Hypothalamus (tissue), 51 donors: ENCODE results near the gene STARD13.
A peak's percentile ranks its signal among the peaks of the same experiment; 100 is the strongest.

Experiments used
- DNase-seq, 51 donors: peaks; one replicate each; lab custom pipeline; 2025; lab: John Stamatoyannopoulos, UW

The STARD13 gene

DNA sequence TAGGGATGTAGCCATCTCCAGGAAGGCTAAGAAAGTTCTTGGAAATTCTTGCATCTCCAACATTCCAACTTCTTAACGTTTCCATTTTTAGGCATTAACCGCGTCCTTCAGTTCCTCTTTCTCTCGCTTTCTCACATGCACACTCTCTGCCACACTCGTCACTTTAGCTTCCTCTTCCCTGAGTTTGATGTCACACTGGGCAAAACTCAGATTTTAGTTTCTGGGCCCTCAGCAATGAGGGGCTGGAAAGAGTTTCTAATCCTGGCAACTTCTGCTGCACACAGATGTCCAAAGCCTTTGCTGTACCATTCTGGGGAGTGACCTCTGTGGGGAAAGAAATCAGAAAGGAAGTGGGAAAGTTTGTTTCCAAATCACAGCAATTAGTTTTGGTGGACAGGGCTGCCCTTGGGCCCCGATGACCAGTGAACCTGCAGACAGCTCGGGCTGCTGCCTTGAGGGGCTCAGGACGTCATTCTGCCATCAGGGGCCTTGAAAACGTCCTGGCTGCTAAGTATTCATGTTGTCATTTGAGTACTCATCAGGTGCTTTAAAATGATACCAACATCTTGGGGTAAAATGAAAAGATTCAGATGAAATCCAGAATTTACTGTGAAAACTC lies 180.1 kb downstream of the STARD13 start:
- peak in 3 of 51 donors; percentile 4 to 26 (median 7) for DNase-seq

DNA sequence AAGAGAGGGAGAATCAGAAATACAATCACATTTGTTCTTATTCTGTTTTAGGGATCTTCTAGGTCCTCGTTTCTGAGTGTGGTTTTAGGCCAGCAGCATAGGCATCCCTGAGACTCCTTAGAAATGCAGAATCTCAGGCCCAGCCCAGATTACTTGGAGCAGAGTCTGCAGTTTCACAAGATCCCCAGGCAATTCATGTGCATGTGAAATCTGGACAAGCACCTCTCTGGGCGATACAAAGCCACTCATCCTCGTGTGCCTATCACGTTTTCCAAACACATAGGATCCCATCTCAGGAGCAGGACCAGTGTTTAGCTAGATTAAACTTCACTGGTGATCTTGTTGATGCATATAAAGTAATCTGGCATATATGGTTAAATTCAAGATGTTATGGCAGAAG lies 182.1 kb downstream of the STARD13 start:
- DNase-seq = no peak

DNA sequence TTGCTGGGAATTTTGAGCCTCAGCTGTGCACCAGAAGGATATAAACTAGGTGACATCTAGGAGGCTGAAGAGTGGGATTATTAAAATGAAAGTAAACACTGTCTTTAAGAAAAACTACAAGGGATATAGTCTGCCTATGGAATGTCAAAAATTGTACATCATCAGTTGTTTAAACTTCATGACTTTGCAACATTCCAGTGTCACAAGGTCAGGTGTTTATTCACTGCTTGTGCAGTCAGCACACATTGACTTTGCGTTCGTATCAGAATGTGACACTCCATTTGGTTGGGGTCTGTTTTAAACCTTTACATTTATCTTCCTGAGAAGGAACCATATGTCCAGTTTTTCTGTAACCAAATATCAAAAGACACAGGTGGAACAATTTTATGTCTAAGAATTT lies 183.7 kb downstream of the STARD13 start:
- no peak for DNase-seq

DNA sequence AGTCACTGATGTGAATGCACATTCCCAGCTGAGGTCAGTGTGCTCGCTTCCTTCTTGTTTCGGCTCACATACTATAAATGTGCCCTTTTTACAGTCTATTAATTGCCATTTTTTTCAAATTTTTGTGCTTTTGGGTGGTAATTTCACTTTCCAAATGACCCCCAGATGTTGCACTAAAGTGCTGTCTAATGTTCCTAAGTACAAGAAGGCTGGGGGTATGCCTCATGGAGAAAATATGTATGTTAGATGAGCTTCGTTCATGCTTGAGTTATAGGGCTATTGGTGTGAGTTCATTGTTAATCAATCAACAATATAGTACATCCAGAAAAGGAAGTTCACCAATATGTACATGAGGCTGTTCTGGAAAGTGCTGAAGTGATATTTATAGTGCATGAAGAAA lies 184.7 kb downstream of the STARD13 start:
- DNase-seq = no peak

DNA sequence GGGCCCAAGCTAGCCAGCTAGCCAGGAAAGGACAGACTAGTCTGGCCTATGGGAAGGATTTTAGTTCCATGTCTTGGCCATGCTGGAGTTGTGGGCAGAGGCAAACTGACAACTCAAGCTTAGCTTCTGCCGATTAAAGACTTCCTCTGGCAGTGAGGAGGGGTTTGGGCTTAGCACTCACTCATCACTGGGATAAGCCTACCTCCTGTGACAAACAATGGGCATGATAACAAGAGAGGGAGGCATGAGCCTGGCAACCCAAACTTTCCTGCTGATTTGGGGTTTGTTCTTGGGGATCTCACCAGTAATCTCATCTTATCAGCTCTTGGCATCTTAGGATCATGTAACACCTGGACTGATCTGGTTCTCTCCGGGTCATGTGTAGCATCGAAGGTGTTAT lies 185.7 kb downstream of the STARD13 start:
- DNase-seq = no peak

DNA sequence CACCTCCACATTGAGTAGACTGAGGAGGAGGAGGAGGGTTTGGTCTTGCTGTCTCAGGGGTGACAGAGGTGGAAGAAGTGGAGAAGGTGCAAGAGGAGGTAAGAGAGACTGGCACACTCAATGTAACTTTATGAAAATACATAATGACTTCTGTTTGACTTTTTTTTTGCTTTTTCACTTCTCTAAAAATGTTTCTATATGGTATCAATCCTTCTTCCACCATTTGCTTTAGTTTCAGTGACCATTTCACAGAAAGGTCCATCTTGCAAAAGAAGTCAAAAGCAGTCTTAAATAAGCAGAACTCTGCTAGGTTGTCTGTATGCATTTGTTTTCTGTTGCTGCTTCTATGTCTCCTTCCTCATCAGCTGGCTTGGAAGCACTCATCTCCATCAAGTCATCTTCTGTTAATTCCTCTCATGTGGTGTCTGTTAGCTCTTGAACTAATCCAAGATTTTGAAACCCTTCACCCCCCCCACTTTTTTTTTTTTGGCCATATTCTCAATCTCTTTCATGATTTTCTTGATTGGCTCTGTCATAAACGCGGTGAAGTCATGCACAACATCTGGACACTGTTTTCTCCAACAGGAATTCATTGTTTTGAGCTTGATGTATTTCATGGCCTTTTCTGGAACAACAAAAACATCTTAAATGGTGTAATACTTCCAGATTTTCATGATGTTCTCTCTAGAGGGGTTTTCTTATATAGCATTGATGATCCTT lies 188.5 kb downstream of the STARD13 start:
- DNase-seq = no peak

DNA sequence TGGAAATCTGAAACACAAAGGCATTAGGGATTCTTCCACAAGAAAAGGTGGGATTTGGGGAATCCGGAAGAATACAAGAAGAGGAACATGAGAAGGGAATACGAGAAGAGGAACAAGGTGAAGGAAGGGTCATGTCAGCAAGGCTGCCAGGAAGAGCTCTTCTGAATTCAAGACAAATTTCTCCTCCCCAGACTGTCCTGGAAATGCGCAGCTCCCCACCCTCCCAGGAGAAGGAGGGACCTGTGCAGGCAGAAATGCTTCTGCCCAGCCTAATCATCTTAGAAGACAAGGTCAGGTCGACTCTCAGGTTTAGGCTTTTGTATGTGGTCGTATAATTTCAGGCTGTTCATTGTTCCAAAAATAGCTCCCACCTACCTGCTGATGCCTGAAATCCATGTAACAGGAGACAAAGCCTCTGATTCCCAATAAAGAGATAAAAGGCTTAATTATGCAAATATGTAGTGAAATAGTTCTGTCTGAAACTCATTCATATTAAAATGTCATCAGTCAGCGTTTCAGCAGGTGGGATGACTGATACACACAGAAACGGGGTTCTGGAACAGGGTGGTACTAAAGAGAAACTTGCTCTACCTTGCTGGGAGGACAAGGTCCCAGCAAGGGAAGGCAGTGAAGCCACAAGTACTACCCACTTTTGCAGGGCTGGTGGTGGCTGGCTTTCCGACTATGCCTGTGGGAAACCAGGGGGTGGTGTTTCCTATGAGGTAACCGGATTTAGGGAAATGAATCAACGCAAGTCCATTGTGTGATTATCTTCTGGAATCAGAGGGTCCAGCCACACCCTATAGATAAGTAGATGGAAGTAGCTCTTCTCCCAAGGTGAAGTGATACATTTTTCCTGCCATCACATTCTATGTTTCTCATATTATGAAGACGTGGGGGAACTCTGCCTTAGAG lies 193.2 kb downstream of the STARD13 start:
- DNase-seq = peak in 1 of 51 donors; percentile 55

DNA sequence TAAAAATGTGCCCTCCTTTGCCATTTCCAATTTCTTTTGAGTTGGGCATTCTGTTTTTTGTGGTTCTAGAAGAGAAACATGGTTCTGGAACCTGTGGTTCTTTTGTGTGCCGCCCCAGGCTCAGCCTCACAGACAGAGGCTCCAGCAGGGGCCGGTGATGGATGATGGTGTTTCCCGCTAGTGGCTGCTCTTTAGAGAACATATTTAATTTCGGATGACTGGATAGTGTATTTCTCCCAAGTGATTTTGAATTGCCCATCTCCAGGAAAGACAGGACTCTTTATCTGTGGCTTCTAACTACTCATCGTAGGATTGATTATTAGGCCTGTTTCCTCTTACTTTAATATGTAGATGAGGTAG lies 194.2 kb downstream of the STARD13 start:
- DNase-seq = no peak

DNA sequence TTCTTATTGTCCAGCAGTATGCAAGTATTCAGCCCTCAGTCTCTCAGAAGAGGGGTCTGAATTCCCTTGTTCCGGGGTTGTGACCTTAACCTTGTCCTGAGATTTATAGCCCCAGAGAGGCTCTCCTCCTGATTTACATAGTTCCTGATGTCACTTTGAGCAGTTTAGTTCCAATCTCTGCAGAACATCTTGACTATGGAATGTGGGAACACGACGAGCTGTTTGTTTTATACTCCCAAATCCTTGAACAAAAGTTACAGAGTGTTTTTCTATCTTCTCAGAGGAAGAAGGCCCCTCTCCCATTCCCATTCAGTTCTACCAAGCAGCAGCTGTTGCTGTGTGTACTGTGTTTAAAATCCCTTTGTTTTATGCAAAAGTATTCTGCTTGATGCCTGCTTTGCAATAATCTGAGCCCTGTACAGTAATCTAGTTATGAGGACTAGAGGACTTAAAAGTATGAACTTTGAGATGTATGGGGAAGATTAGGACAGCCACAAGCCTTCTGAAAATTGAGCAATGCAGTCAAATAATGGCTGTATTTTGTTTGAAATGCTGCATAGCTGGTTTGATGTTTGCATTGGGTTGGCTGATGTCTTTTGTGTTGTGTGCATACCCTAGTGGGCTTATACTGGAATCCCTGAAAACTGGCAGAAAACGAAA lies 194.7 kb downstream of the STARD13 start:
- DNase-seq = no peak

DNA sequence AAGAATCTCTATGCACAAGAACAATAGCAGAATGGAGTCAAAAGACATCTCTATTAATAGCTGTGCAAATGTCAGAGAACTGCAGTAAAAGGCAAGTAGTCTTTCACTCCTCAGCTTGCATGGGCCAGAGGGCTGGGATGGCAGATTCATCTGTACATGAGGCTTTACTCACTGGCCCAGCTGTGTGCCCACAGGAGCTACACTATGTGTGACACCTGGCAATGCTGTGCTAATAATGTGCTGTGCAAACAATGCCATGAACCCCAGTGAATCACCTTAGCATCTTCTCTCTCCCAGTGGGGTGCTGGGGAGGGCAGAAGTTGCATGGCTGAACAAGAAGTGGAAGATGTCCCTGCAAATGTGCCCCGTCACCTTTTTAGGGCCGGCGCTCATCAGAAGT lies 196.2 kb downstream of the STARD13 start:
- DNase-seq = no peak

DNA sequence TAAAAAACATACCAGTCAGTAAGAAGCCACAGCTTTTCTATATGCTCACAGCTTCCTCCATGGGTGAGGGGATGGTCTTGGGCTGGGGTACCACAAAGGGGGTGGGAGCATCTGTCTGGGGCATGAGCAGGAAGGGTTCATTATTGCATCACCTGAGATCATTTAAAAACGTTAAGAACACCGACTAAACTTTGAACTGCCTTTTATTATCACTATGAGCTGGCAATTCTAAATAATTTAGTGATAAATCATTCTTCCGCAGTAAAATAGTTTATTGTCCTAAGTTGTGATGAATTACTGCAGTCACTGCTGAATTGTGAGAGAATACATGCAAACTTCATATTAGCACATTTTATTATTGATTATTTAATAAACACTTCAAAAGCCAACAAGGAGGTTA lies 197.8 kb downstream of the STARD13 start:
- DNase-seq = no peak

DNA sequence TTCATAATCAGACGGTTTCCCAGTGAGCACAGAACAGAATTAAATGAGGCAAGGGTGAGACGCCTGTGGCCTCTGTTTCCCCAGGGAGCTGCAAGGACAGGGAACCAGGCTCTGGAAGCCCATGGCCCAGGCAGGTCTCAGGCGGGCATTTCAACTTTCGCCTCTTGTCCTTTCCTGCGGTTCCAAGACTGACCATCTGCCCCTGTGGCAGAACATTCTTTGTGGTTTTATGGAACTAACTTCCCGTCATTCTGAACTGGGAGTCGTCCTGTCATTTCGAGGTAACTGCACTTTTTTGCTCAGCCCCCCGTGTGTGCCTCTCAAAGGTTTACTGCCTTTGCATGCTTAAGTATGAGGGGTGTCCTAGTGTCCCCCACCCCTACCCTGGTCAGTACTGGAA lies 198.5 kb downstream of the STARD13 start:
- DNase-seq = no peak

DNA sequence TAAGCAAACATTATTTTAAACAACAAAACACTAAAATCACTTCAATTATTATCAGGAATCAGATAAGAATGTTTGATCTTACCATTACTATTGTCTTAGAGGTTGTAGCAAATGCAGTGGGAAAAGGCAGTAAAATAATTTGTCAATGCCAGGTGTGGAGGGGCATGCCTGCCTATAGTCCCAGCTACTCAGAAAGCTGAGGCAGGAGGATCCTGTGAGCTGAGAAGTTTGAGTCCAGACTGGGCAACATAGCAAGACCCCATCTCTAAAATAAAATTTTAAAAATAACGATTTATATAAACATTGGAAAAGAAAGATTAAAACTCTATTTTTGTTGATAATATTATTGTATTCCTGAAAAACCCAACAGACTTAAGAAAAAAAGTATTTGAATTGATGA lies 202.5 kb downstream of the STARD13 start:
- no peak for DNase-seq

DNA sequence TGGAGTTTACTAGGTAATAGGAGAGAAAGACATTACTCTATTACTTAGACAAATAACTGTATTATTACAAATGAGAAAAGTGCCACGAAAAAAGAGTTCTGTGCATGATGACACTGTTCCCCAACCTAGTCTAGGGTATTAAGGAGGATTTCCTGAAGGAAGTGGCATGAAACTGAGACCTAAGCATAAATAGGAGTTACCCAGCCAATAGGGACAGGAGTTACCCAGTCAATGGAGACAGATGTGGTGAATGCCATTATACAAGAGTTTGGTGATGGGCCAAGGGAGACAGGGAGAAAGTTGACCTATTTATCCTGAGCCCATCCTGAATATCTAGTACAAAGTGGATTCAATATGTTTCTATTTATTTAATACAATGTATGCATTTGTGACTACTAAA lies 203.9 kb downstream of the STARD13 start:
- DNase-seq = no peak

DNA sequence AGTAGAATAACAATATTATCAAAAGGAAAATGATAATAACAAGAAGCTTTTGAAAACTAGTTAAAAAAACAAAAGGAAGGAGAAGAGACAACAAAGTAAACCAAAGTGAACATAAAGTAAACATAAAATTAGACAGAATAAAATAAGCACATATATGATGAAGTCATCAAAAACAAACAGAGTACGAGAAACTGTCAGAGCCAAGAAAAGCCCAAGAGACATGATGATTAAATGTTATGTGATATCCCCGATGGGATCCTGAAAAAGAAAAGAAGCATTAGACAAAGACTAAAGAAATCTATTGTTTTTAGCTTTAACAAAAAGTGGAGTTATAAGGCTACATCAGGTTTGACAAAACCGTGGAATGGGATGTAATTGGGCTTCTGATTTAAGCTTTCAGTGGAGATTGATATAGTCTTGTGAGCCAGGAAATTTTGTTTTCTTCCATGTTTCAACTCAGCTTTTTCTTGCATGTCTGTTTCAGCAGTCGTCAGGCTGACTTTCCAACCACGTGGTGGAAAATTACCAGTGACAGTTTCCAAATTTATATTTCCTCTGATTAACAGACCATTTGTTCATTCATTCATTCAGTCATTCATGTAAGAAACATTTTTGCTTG lies 204.5 kb downstream of the STARD13 start:
- no peak for DNase-seq

DNA sequence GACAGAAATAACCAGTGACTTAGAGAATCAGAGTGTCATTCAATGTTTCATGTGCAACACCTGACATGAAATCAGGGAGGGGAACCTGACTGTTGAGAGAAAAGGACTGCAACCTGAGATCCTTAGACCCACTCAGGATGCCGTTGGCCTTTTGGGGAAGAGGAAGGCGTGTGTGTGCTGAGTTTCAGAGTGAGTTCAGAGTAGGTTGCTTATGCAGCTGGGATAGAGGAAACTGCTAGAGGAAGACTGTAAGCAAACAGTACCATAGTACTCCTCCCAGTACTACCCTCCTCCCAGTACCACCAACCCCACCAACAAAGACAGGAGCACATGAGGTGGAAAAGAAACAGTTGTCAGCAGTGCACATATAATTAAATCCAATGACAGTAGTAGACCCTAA lies 205.6 kb downstream of the STARD13 start:
- no peak for DNase-seq

DNA sequence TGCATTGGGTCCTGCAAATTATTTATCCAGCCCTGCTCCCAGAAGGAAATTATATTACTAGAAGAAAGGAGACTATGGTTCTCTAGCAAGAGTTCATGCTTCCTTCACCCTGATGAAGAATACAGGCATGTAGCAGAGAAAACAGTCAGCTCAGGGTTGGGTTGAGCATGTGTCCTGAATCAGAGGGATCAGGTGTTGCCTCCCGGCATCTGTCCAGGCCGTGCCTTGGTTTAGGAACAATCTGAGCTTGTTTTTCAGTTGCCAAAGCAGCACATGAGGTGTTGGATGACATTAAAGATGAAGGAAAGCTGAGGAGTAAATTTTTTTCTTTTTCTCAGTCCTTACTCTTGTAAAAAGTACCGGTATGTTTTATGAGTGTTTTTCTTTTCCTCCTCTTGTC lies 207.3 kb downstream of the STARD13 start:
- DNase-seq = no peak

DNA sequence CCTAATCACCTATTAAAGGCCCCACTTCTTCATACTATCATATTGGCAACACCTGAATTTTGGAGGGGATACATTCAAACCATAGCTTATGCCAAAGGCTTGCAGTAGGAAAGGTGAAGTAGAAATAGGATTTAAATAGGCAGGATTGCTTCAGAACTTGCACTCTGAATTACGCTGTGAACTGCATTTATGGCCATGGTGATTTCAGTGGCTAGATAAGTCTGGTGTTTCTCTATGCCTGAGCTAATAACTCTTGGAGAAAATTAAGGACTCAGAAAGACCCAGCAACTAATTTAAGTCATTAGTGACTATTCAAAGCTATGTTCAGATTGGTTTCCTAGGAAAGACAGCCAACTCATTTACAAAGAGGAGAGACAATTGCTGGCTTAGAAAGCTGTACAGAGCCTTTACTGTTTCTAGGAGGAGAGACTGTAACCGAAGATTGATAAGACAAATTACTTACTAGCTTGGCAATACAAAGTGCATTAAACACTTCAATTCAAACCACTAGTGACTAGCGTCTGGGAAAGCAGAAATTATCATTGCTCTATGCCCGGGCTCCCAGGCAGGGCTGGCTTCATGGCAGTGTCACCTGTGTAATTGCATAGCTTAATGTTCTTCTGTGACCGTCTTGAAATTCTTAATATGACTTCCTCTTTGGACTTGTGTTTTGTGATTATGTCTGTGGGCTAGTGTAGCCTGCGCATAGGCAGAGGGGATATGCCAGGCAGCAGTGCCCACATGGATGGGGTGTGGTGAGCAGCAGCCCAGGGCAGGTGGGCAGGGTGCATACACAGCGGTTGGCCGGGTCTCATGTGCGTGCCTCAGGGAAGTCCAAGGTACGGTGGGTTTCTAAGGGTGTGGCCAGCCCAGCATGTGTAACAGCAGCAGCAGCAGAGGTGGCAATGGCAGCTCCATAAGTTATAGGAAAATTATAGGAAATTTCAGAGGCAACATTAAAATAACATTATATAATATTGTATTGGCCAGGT lies 209.3 kb downstream of the STARD13 start:
- peak in 1 of 51 donors; percentile 21 for DNase-seq

DNA sequence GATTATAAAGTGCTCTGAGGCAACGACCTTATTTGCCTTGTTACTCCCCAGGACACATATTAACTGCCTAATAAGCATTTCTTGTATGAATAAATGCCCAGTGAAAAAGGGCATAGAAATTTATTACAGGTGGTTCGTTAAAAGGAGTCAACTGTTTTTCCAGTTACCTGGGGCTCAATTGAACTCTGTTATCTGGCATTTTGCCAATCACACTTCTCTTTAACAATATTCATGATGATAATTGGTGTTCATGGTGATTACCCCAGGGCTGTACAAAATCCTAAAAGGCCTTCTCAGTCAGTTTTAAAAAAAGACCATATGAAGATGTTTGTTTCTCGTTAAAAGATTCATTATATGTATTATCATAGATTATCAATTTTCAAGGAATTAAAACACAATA lies 212.2 kb downstream of the STARD13 start:
- no peak for DNase-seq
